Esophagus mucosa (tissue), 1 donor: Measurements from ENCODE around the gene CXXC1. TPM values are rescaled to one million over a fixed set of nuclear protein-coding genes. Genes with fewer than 3 reads are reported as not detected.
A peak's percentile ranks its signal among the peaks of the same experiment; 100 is the strongest.
"Not testable (repeated sequence)": the region's sequence is repeated elsewhere in the genome, so short reads cannot be mapped to it uniquely, and the experiment has no call there.

ENCODE experiments used
- ATAC-seq: fragments of 200-7000 bp; cut with Tn5 transposase; one replicate; pipeline ENCODE4 v1.9.1; 2020
- total RNA-seq: library from RNA; stranded (reverse); gene quantifications from one replicate; pipeline ENCODE4 v1.2.4, GENCODE V29; 2023
- donor health status: DM: yes; HTN: yes; CAD: no.

Gene CXXC1
- 31.4 TPM for total RNA-seq

GRCh38 chr18:50287441-50288347, at the start of gene CXXC1:
TSS of gene CXXC1 (minus strand) at chr18:50287692. CDS start at chr18:50287589, 103 bp downstream.
- ATAC-seq = peak; percentile 86

GRCh38 chr18:50334546-50335152, 47.2 kb upstream of the CXXC1 start:
- ATAC-seq = peak; percentile 23

DNA sequence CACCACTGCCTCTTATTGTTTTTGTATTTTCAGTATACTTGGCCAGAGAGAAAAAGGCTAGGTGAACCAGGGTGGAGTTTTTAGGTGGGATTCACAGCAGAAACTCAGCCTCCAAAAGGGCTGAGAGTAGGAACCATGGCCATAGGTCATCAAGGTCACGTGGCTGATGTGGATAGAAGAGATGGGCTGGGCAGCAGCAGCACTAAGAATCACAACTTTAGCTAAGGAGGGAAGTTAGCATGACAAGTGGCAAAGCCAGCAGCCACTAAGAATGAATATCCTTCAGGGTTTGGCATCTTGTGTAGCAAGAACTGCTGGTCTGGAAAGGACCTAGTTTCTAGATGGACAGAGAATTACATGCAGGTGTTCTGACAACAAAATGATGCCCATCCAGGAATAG, 44.2 kb upstream of the CXXC1 start:
- ATAC-seq = no peak

- no peak for ATAC-seq
These were observed 42.7 kb upstream of the CXXC1 start for GRCh38 chr18:50330176-50330575.

DNA sequence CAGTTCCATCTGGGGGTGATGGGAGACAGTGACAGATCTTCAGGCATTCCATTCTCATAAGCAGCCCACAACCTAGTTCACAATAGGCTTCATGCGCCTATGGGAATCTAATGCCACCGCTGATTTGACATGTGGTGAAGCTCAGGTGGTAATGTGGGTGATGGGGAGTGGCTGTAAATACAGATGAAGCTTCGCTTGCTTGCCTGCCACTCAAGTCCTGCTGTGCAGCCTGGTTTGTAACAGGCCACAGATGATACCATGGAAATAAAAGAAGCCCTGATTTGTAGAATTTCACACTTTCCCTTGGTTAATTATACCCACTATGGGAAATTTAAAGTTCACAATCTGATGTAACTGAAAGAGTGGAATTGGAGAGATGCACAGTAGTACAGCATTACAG, 40.5 kb upstream of the CXXC1 start:
- no peak for ATAC-seq

DNA sequence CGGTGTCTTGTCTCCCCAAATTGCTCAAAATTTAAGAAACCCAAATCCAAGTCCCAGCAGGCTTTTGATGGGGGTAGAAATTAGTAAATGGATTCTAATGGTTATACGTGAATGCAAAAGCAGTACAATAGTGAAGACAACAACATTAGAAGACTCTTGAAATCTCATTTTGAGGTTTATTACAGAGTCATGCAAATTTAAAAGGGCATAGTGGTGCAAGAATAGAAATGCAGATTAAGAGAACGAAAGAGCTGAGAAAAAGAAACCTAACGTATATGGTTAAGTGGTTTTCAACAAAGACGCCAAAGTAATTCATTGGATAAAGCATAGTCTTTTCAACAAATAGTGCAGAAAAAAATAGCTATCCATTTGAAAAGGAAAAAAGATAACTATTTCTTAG, 33.2 kb upstream of the CXXC1 start:
- no peak for ATAC-seq

GRCh38 chr18:50315100-50315871, 27.8 kb upstream of the CXXC1 start:
- ATAC-seq = no peak

DNA sequence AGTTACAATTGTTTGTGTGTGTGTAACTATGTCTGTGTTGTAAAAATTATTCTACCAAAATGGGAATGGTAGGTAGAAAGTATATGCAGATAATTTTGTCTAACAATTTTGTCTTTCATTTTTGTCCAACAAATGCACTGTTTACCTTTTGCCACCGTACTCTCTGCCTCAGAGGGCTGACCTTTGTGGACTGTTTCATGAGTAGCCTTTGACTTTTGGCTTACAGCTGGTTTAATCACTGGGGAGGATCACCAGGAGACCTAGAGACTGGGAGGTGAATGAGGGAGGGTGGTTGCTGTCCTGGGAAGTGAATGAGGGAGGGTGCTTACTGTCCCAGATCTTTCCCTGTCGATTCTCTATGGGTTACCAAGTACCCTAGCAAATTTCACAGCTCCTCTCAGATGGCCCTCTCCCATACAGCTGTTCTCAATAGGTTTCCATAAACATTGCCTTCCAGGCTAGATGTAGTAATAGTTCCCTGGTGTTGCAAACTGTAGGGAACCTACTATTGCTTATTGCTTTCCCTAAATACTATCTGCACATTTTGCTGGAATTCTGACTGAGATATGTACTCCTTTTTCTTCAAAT, 26.5 kb upstream of the CXXC1 start:
- no peak for ATAC-seq

DNA sequence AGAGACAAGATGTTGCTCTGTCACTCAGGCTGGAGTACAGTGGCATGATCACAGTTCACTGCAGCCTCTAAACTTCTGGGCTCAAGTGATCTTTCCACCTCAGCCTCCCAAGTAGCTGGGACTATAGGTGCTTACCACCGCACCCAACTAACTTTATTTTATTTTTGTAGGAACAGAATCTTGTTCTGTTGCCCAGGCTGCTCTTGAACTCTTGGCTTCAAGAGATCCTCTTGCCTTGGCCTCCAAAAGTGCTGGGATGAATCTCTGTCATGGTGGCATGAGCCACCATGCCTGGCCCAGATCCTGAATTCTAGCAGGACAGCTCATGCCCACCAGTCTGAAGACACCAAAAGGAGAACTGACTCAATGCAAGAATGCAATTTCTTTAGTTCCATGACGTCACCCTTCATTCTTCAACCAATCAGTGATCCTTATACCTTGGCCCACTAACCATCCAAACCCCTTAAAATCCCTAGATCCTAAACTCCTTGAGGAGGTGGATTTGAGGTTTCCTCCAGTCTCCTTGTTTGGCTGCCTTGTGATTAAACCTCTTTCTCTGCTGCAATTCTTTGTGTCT, 25.6 kb upstream of the CXXC1 start:
- ATAC-seq = no peak

DNA sequence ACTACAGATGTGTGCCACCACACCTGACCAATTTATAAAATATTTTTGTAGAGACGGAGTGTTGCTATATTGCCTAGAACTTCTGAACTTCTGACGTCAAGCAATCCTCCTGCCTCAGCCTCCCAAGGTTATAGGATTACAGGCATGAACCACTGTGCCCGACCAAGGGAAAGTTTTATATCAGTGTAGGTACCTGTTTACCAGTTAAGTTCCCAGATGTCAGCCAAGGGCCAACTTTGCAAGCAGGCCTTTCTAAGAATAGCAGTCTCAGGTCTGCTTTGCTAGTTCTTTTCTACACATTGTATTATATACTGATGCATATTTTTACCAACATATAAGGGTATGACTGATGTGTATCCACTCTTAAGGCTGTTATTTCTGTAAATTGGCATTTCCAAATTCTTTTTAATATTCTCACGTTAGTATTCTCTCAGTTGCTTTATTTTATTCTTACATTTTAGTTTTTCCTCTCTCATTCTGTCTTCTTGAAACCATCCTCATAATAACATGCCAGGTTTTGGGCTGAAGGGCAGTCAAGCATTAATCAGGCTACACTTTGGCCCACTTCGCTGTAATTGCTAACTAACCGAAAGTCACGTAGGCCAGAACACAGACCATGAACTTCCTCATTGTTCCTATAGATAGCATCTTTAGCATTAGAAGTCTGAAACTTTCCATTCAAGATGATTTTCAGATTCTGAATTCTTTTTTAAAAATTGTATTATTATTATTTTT, 25.0 kb upstream of the CXXC1 start:
- no peak for ATAC-seq

- ATAC-seq = no peak
These were observed 24.2 kb upstream of the CXXC1 start for GRCh38 chr18:50311650-50312049.

DNA sequence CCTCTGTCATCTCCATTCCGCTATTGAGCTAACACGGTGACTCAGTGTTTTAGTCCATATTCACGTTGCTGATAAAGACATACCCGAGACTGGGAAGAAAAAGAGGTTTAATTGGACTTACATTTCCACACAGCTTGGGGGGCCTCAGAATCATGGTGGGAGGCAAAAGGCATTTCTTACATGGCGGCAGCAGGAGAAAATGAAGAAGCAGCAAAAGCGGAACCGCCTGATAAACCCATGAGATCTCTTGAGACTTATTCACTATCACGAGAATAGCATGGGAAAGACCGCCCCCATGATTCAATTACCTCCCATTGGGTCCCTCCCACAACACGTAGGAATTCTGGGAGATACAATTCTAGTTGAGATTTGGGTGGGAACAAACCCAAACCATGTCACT, 22.6 kb upstream of the CXXC1 start:
- no peak for ATAC-seq

DNA sequence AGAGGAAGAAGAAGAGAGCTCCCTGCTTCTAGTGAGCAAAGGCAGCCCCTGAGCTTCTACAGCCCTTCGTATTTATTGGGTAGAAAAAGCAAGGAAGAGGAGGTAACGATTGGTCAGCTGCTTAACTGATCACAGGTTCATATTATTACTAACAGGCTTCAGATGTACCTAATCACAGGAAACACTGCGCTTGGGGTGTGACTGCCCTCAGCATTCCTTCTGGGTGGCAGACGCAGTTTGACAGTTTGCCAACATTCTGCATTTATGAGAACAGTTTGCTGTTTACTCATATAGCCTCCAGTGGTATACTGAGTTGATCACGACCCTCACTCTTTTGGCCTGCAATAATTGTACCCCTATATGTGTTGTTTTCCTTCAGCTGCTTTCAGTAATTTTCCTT, 21.4 kb upstream of the CXXC1 start:
- ATAC-seq = not testable (repeated sequence)

GRCh38 chr18:50307738-50308470, 20.4 kb upstream of the CXXC1 start:
- peak; percentile 97 for ATAC-seq

GRCh38 chr18:50307400-50307737, 19.9 kb upstream of the CXXC1 start:
- peak; percentile 5 for ATAC-seq

GRCh38 chr18:50306944-50307343, 19.5 kb upstream of the CXXC1 start:
- ATAC-seq = no peak

- ATAC-seq = no peak
These were observed 13.6 kb upstream of the CXXC1 start for GRCh38 chr18:50301074-50301473.

GRCh38 chr18:50299626-50300388, 12.3 kb upstream of the CXXC1 start:
- ATAC-seq = no peak

DNA sequence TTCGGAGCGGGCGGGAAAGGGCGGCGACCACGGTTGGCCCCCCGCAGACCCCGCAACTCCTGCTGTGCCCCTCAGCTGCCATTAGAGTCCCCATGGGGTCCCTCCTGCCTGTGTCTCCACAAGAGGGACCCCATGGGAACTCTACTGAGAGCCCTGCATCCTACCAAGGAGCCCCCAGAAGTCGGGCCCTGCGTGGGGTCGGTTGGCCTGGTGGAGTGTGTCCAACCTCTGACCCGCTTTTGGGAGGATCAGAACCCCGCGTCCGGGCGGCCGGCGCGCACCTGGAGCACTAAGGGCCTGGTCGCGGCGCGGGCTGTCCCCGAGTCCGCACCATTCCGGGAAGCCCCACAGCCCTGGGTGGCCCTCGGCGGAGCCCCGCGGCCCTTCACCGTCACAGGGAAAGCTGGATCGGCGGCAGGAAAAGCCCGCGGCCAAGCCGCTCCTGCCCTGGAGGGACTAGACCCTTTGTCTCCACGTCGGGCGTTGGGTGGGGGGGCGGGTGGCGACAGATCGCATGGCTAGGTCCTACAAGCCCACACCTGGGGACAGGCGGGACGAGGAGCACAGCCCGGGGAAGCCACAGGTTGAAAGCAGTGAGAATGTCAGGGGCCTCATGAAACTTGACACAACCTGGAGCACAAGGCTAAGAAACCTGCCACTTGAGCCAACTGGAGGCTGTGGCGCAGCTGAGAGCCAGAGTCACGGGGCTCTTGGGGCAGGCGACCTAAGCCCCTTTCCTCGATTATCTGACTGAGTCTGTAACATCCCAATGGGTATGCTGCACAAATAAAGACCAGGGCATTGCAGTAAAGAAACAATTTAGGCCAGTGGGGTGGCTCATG, 11.2 kb upstream of the CXXC1 start:
- peak; percentile 32 for ATAC-seq
